ENCODE measurements around the gene MYMK. TPM values are rescaled to one million over a fixed set of nuclear protein-coding genes. Genes with fewer than 3 reads are reported as not detected.

The MYMK gene
- total and polyA plus RNA-seq, 2 experiments from 2014 or later: 1.3 TPM; not detected in 1

DNA sequence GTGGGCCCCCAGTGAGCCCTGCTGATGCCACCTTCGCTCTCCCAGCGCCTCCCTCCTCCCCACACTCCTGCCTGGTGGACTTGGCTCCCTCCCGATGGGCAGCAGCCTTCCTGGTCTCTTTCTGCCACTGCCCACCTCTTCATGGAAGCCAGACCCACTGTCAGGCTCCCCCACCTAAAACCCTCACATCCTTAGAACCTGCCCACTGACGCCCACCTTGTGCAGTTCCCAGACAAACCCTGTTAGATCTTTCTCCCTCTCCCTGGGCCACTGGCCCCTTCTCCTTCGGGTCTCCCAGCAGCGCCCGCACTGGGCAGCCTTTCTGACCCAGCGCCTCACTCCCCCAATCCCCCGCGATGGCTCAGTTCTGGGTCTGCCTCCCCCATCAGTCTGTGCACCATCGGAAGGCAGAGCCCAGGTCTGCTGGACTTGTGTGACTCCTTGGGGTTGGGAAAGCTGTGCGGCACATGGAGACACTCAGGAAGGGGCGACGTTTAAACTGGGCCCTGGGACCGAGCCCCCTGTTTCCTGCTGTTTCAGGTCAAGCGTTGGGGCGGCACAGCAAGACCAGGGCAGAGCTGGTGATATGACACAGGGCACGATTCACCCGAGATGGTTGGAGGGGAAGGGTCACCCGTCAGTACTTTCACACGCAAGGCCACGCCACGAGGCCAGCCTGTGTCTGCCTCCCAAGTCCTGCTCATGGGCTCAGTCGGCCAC lies 17.4 kb downstream of the MYMK start:
- Histone ChIP-seq H4K20me1 (ENCODE audit: insufficient read depth, poor library complexity, severe bottlenecking) (no peaks in the 10 kb centered on the region), H3K4me3 (no peak overlapping the region), H2AFZ (no peak overlapping the region), H3K4me1 (ENCODE audit: insufficient read depth) (peaks cover 15% of the 10 kb centered on the region), H3K4me2 (no peak overlapping the region), H3K9me3 (ENCODE audit: low read depth) (peaks cover 2% of the 10 kb centered on the region), H3K27ac (no peak overlapping the region), H3K36me3 (replicated peaks; ENCODE audit: insufficient read depth, low read depth) (no peaks in the 10 kb centered on the region), H3K9me2 (replicated peaks; ENCODE audit: insufficient read depth) (no peaks in the 10 kb centered on the region), H3K79me2 (no peaks in the 10 kb centered on the region), H3K27me3 (no peaks in the 10 kb centered on the region)
- no peak for TF ChIP-seq EZH2 (IDR thresholded peaks at IDR 0.05; ENCODE audit: borderline replicate concordance)
- no peak for TF ChIP-seq EZH2phosphoT487 (IDR thresholded peaks at IDR 0.05; ENCODE audit: low read depth, severe bottlenecking, unreplicated experiment)
- TF ChIP-seq, protein P1, sequence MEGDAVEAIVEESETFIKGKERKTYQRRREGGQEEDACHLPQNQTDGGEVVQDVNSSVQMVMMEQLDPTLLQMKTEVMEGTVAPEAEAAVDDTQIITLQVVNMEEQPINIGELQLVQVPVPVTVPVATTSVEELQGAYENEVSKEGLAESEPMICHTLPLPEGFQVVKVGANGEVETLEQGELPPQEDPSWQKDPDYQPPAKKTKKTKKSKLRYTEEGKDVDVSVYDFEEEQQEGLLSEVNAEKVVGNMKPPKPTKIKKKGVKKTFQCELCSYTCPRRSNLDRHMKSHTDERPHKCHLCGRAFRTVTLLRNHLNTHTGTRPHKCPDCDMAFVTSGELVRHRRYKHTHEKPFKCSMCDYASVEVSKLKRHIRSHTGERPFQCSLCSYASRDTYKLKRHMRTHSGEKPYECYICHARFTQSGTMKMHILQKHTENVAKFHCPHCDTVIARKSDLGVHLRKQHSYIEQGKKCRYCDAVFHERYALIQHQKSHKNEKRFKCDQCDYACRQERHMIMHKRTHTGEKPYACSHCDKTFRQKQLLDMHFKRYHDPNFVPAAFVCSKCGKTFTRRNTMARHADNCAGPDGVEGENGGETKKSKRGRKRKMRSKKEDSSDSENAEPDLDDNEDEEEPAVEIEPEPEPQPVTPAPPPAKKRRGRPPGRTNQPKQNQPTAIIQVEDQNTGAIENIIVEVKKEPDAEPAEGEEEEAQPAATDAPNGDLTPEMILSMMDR (IDR thresholded peaks at IDR 0.05; ENCODE audit: poor library complexity): no peak
- no peak for DNase-seq (ENCODE audit: low spot score)
- 95% methylated on average over 24 of the region's 24 CpGs for WGBS (ENCODE audit: low lambda C conversion rate, missing lambda C conversion rate)

DNA sequence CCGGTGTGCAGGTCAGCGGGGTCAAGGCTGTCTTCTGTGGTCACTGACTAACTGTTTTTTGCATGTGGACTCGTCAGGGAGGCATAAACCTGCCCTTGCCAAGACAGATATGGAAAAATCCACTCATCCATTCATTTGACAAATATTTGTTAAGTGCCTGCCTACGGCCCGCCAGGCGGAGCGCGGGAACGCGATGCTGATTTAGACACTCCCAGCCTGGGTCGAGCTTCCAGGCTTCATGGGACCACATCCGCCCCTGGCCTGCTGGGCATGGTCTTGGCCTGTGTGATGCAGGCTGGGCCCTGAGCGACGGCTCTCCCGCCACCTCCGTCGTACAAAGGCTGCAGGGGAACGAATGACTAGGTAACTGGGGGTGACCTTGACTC lies 18.1 kb downstream of the MYMK start:
- Histone ChIP-seq H4K20me1 (ENCODE audit: insufficient read depth, poor library complexity, severe bottlenecking) (no peaks in the 10 kb centered on the region), H2AFZ (no peak overlapping the region), H3K27ac (no peak overlapping the region), H3K79me2 (no peaks in the 10 kb centered on the region), H3K36me3 (replicated peaks; ENCODE audit: insufficient read depth, low read depth) (no peaks in the 10 kb centered on the region), H3K4me3 (no peak overlapping the region), H3K9me3 (ENCODE audit: low read depth) (peaks cover 4% of the 10 kb centered on the region), H3K4me1 (ENCODE audit: insufficient read depth) (peaks cover 15% of the 10 kb centered on the region), H3K4me2 (no peak overlapping the region), H3K27me3 (no peaks in the 10 kb centered on the region), H3K9me2 (replicated peaks; ENCODE audit: insufficient read depth) (no peaks in the 10 kb centered on the region)
- no peak for DNase-seq (ENCODE audit: low spot score)
- TF ChIP-seq, protein P1 (IDR thresholded peaks at IDR 0.05; ENCODE audit: poor library complexity): no peak
- TF ChIP-seq EZH2 (IDR thresholded peaks at IDR 0.05; ENCODE audit: borderline replicate concordance): no peak
- TF ChIP-seq EZH2phosphoT487 (IDR thresholded peaks at IDR 0.05; ENCODE audit: low read depth, severe bottlenecking, unreplicated experiment): no peak
- WGBS (ENCODE audit: low lambda C conversion rate, missing lambda C conversion rate): 74% methylated on average over 18 of the region's 18 CpGs

DNA sequence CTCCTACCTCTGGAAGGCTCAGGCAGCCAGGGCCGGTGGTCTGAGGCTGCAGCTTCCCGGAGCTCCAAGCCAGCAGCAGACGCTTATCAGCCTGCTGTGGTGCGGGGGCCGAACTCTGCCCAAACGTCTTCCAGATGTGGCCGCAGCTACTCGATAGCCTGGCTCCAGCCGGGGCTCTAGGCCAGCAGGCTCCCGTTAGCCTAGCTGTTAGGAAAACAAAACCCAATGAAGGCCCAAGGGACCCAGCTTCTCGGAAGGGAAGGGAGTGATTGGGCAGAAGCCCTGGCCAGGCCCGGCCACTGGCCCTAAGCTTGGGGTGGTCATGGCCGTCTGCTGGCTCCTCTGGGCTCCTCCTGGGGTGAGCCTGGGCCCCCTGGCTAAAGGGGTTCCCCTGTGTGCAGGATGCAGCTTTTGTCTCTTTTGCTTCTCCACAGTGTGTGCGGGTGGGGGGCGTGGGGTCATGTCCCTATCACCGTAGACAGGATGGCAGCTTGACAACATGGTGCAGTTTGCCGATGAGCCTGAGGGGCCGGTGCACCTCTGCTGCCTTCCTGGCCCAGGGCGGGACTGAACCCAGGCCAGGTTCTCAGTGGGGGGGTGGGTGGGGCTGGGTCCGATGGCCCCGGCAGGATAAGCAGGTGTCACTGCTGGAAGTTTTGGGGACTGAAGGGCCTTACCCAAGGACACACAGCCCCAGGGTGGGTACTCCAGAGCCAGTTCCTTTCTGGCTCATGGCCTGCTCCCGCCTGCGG lies 18.7 kb downstream of the MYMK start:
- no peaks in the 10 kb centered on the region for H3K9me2 ChIP-seq (replicated peaks; ENCODE audit: insufficient read depth)
- H2AFZ ChIP-seq: no peak overlapping the region
- H3K4me1 ChIP-seq (ENCODE audit: insufficient read depth): peaks cover 15% of the 10 kb centered on the region
- TF ChIP-seq, protein P1 (IDR thresholded peaks at IDR 0.05; ENCODE audit: poor library complexity): no peak
- TF ChIP-seq EZH2 (IDR thresholded peaks at IDR 0.05; ENCODE audit: borderline replicate concordance) (no peak), EZH2phosphoT487 (IDR thresholded peaks at IDR 0.05; ENCODE audit: low read depth, severe bottlenecking, unreplicated experiment) (no peak)
- 58% methylated on average over 18 of the region's 23 CpGs for WGBS (ENCODE audit: low lambda C conversion rate, missing lambda C conversion rate)
- no peaks in the 10 kb centered on the region for H4K20me1 ChIP-seq (ENCODE audit: insufficient read depth, poor library complexity, severe bottlenecking)
- no peaks in the 10 kb centered on the region for H3K79me2 ChIP-seq
- H3K4me3 ChIP-seq: no peak overlapping the region
- H3K27ac ChIP-seq: no peak overlapping the region
- no peak for DNase-seq (ENCODE audit: low spot score)
- H3K9me3 ChIP-seq (ENCODE audit: low read depth): peaks cover 4% of the 10 kb centered on the region
- H3K36me3 ChIP-seq (replicated peaks; ENCODE audit: insufficient read depth, low read depth): no peaks in the 10 kb centered on the region
- H3K27me3 ChIP-seq: no peaks in the 10 kb centered on the region
- H3K4me2 ChIP-seq: no peak overlapping the region

All from hepatocyte (in vitro differentiated cells).